Mesodermal cell (in vitro differentiated cells): ENCODE data around the gene TMEM243.

Experiments used
- H3K27ac ChIP-seq: 2 replicates; pipeline ENCODE4 v1.7.0; 2013; ENCODE audit warnings: mild to moderate bottlenecking, low read depth, low read length, moderate library complexity; ENCODE audit not compliant: severe bottlenecking
- H3K36me3 ChIP-seq: 2 replicates; pipeline ENCODE4 v1.7.1; 2013; ENCODE audit warnings: mild to moderate bottlenecking, low read length, moderate library complexity; ENCODE audit not compliant: control insufficient read depth, insufficient read depth
- H3K4me1 ChIP-seq: one replicate; pipeline ENCODE4 v1.7.1; 2013; ENCODE audit warnings: mild to moderate bottlenecking, low read length; ENCODE audit not compliant: insufficient read depth, control insufficient read depth, poor library complexity, severe bottlenecking
- H3K4me3 ChIP-seq: 2 replicates; pipeline ENCODE4 v1.7.0; 2013; ENCODE audit warnings: low read length, control low read depth, mild to moderate bottlenecking; ENCODE audit not compliant: insufficient read depth, poor library complexity, severe bottlenecking; ENCODE audit errors: extremely low read depth
- H3K9me3 ChIP-seq: 2 replicates; pipeline ENCODE4 v1.7.1; 2013; ENCODE audit warnings: mild to moderate bottlenecking, low read length, moderate library complexity; ENCODE audit not compliant: control insufficient read depth
- WGBS, 2 experiments: methylation state at CpG; one replicate each; pipeline ENCODE4 v1.1.5; 2013; ENCODE audit warnings: missing lambda C conversion rate in 2 of 2; ENCODE audit not compliant: insufficient coverage in 2 of 2; 5-methylcytosine and 5-hydroxymethylcytosine counted together

The TMEM243 gene

GRCh38 chr7:87146740-87147386, 72.7 kb downstream of the TMEM243 start:
- 89 to 91% methylated on average over 21 to 23 of the region's 25 CpGs for WGBS, 2 experiments

More at GRCh38 chr7:87146740-87147386, 72.7 kb downstream of the TMEM243 start:
- Histone ChIP-seq H3K36me3 (no peaks in the 10 kb centered on the region), H3K9me3 (no peaks in the 10 kb centered on the region), H3K4me1 (peaks cover 3% of the 10 kb centered on the region), H3K27ac (no peak overlapping the region), H3K4me3 (no peak overlapping the region)
